Activated CD8-positive, alpha-beta memory T cell treated with anti-CD3 and anti-CD28 coated beads, Interleukin-2, amount 10 ng/mL, durations not matched to agents 7 days and 5 days (primary cell): ENCODE data around the gene ZSWIM9. TPM values are rescaled to one million over a fixed set of nuclear protein-coding genes. Genes with fewer than 3 reads are reported as not detected.
A peak's percentile ranks its signal among the peaks of the same experiment; 100 is the strongest.

Experiments used
- ATAC-seq: fragments of 150-1000 bp; cut with Tn5 transposase; one replicate; pipeline ENCODE4 v1.10.0; 2021; ENCODE audit warnings: moderate library complexity
- CTCF ChIA-PET: fragments of 350-600 bp; sonication (Branson Sonifier 250); formaldehyde crosslinking; loops from one replicate; lab custom pipeline; 2021; ENCODE audit warnings: antibody characterized with exemption; lab: Charles Lee
- DNase-seq: peaks from one replicate; pipeline ENCODE4 v3.0.0-alpha.2; 2020
- H3K27ac Mint-ChIP-seq: one replicate; pipeline ENCODE4 v1.8.0; 2021; ENCODE audit warnings: mild to moderate bottlenecking, mixed read lengths
- H3K27me3 Mint-ChIP-seq: one replicate; pipeline ENCODE4 v1.8.0; 2021; ENCODE audit warnings: mixed read lengths
- H3K36me3 Mint-ChIP-seq: one replicate; pipeline ENCODE4 v1.8.0; 2021; ENCODE audit warnings: mild to moderate bottlenecking, mixed read lengths
- H3K4me1 Mint-ChIP-seq: one replicate; pipeline ENCODE4 v1.8.0; 2021; ENCODE audit warnings: mixed read lengths
- H3K4me3 Mint-ChIP-seq: one replicate; pipeline ENCODE4 v1.8.0; 2021; ENCODE audit warnings: mild to moderate bottlenecking, moderate library complexity, mixed read lengths
- H3K9me3 Mint-ChIP-seq: one replicate; pipeline ENCODE4 v1.8.0; 2022; ENCODE audit warnings: low read depth, mixed read lengths
- total RNA-seq, 2 experiments: library from RNA; stranded (reverse); gene quantifications; one replicate each; pipeline ENCODE4 v1.2.3, GENCODE V29; 2021

Gene ZSWIM9
- total RNA-seq, 2 experiments from 2014 or later, result 12.3 to 13.1 TPM

- no peak for DNase-seq
- Mint-ChIP-seq H3K27me3 (no peaks in the 10 kb centered on the region), H3K36me3 (peaks cover 29% of the 10 kb centered on the region), H3K4me1 (peaks cover 2% of the 10 kb centered on the region), H3K9me3 (no peaks in the 10 kb centered on the region), H3K27ac (no peak overlapping the region), H3K4me3 (no peak overlapping the region)
- ATAC-seq, result no peak
- CTCF ChIA-PET, result interaction anchor here (1.4 to 1.6 kb wide), 3 partner anchors 8 to 44 kb away, joined by 4 read pairs; partner anchors contain the start of gene PLA2G4C
These were observed 21.1 kb upstream of the ZSWIM9 start for GRCh38 chr19:48149430-48149829.

- Mint-ChIP-seq H3K36me3 (peaks cover 34% of the 10 kb centered on the region), H3K27me3 (no peaks in the 10 kb centered on the region), H3K4me1 (peaks cover 2% of the 10 kb centered on the region), H3K9me3 (no peaks in the 10 kb centered on the region), H3K27ac (peak overlapping the region; percentile 49), H3K4me3 (no peak overlapping the region)
- peak; percentile 69 for DNase-seq
- peak; percentile 67 for ATAC-seq
- CTCF ChIA-PET, result interaction anchor here (0.7 to 5.3 kb wide), 10 partner anchors 11 to 190 kb away, joined by 3 to 37 read pairs (median 4); partner anchors contain the start of genes LIG1, PLA2G4C and ZSWIM9
These were observed 17.9 kb upstream of the ZSWIM9 start for GRCh38 chr19:48152551-48152950.

GRCh38 chr19:48154003-48154402, 16.5 kb upstream of the ZSWIM9 start:
- no peak for ATAC-seq
- no peak overlapping the region for H3K4me3 Mint-ChIP-seq
- no peak overlapping the region for H3K27ac Mint-ChIP-seq
- CTCF ChIA-PET, result interaction anchor here (1.2 to 5.3 kb wide), 3 partner anchors 9 to 191 kb away, joined by 6 to 37 read pairs (median 17); partner anchors contain the start of gene PLA2G4C
- H3K4me1 Mint-ChIP-seq, result peaks cover 2% of the 10 kb centered on the region
- H3K27me3 Mint-ChIP-seq, result no peaks in the 10 kb centered on the region
- no peaks in the 10 kb centered on the region for H3K9me3 Mint-ChIP-seq
- peaks cover 44% of the 10 kb centered on the region for H3K36me3 Mint-ChIP-seq
- no peak for DNase-seq

GRCh38 chr19:48158210-48158790, 12.2 kb upstream of the ZSWIM9 start:
- CTCF ChIA-PET, result no interaction called here
- no peaks in the 10 kb centered on the region for H3K4me1 Mint-ChIP-seq

GRCh38 chr19:48168689-48169088, 1.8 kb upstream of the ZSWIM9 start:
- H3K9me3 Mint-ChIP-seq, result no peaks in the 10 kb centered on the region
- H3K27me3 Mint-ChIP-seq, result no peaks in the 10 kb centered on the region
- peaks cover 43% of the 10 kb centered on the region for H3K4me1 Mint-ChIP-seq
- H3K27ac Mint-ChIP-seq, result peak overlapping the region; percentile 80
- DNase-seq (no peak), ATAC-seq (no peak)
- H3K4me3 Mint-ChIP-seq, result peak overlapping the region; percentile 91
- H3K36me3 Mint-ChIP-seq, result peaks cover 24% of the 10 kb centered on the region
- CTCF ChIA-PET, result interaction anchor here (1.2 to 1.3 kb wide), 2 partner anchors 58 to 62 kb away, joined by 3 to 4 read pairs; partner anchors contain the start of gene PLA2G4C

More at GRCh38 chr19:48158210-48158790, 12.2 kb upstream of the ZSWIM9 start:
- ATAC-seq (no peak), DNase-seq (no peak)
- Mint-ChIP-seq H3K36me3 (peaks cover 47% of the 10 kb centered on the region), H3K27ac (no peak overlapping the region), H3K27me3 (no peaks in the 10 kb centered on the region), H3K9me3 (no peaks in the 10 kb centered on the region), H3K4me3 (no peak overlapping the region)

GRCh38 chr19:48169578-48169938, 922 bp upstream of the ZSWIM9 start:
- H3K27me3 Mint-ChIP-seq, result no peaks in the 10 kb centered on the region
- CTCF ChIA-PET, result interaction anchor here (1.1 to 1.3 kb wide), 4 partner anchors 17 to 63 kb away, joined by 3 to 5 read pairs (median 4); partner anchors contain the start of gene PLA2G4C
- peak overlapping the region; percentile 97 for H3K27ac Mint-ChIP-seq
- peaks cover 24% of the 10 kb centered on the region for H3K36me3 Mint-ChIP-seq
- DNase-seq (peak; percentile 93), ATAC-seq (peak; percentile 18)
- no peaks in the 10 kb centered on the region for H3K9me3 Mint-ChIP-seq
- H3K4me3 Mint-ChIP-seq, result peak overlapping the region; percentile 91
- H3K4me1 Mint-ChIP-seq, result peaks cover 46% of the 10 kb centered on the region

GRCh38 chr19:48170817-48171347, 402 bp downstream of the ZSWIM9 start:
- Mint-ChIP-seq H3K4me1 (peaks cover 47% of the 10 kb centered on the region), H3K4me3 (peak overlapping the region; percentile 91)
- CTCF ChIA-PET, result interaction anchor here (0.7 to 1.3 kb wide), 5 partner anchors 11 to 220 kb away, joined by 3 to 4 read pairs (median 3); partner anchors contain the start of gene KDELR1

GRCh38 chr19:48171710-48172109, 1.2 kb downstream of the ZSWIM9 start:
- Mint-ChIP-seq H3K27me3 (no peaks in the 10 kb centered on the region), H3K9me3 (no peaks in the 10 kb centered on the region), H3K4me3 (no peak overlapping the region), H3K36me3 (peaks cover 28% of the 10 kb centered on the region), H3K4me1 (peaks cover 45% of the 10 kb centered on the region), H3K27ac (no peak overlapping the region)
- CTCF ChIA-PET, result interaction anchor here (1.3 kb wide), 1 partner anchor 25 kb away, joined by 3 read pairs; no protein-coding TSS in a partner anchor
- no peak for ATAC-seq
- DNase-seq, result no peak

More at GRCh38 chr19:48170817-48171347, 402 bp downstream of the ZSWIM9 start:
- peaks cover 24% of the 10 kb centered on the region for H3K36me3 Mint-ChIP-seq
- ATAC-seq, result no peak
- no peak for DNase-seq
- no peaks in the 10 kb centered on the region for H3K27me3 Mint-ChIP-seq
- no peaks in the 10 kb centered on the region for H3K9me3 Mint-ChIP-seq
- H3K27ac Mint-ChIP-seq, result peak overlapping the region; percentile 97

- Mint-ChIP-seq H3K36me3 (peaks cover 38% of the 10 kb centered on the region), H3K4me3 (no peak overlapping the region), H3K4me1 (peaks cover 26% of the 10 kb centered on the region), H3K27ac (peak overlapping the region; percentile 1), H3K27me3 (no peaks in the 10 kb centered on the region), H3K9me3 (no peaks in the 10 kb centered on the region)
- DNase-seq (no peak), ATAC-seq (no peak)
- CTCF ChIA-PET, result no interaction called here
These were observed 4.1 kb downstream of the ZSWIM9 start for GRCh38 chr19:48174445-48175030.

- H3K27ac Mint-ChIP-seq, result no peak overlapping the region
- peaks cover 46% of the 10 kb centered on the region for H3K36me3 Mint-ChIP-seq
- DNase-seq (no peak), ATAC-seq (no peak)
- no peak overlapping the region for H3K4me3 Mint-ChIP-seq
- no peaks in the 10 kb centered on the region for H3K9me3 Mint-ChIP-seq
- H3K4me1 Mint-ChIP-seq, result peaks cover 25% of the 10 kb centered on the region
- H3K27me3 Mint-ChIP-seq, result no peaks in the 10 kb centered on the region
- CTCF ChIA-PET, result no interaction called here
These were observed 5.1 kb downstream of the ZSWIM9 start for GRCh38 chr19:48175578-48175977.

GRCh38 chr19:48176226-48176625, 5.7 kb downstream of the ZSWIM9 start:
- Mint-ChIP-seq H3K4me3 (no peak overlapping the region), H3K36me3 (peaks cover 47% of the 10 kb centered on the region), H3K27me3 (no peaks in the 10 kb centered on the region), H3K4me1 (peaks cover 20% of the 10 kb centered on the region), H3K27ac (no peak overlapping the region), H3K9me3 (peaks cover 2% of the 10 kb centered on the region)
- no peak for ATAC-seq
- CTCF ChIA-PET, result no interaction called here
- DNase-seq, result no peak

GRCh38 chr19:48181505-48181904, 11.0 kb downstream of the ZSWIM9 start:
- DNase-seq (no peak), ATAC-seq (no peak)
- peaks cover 3% of the 10 kb centered on the region for H3K4me1 Mint-ChIP-seq
- CTCF ChIA-PET, result no interaction called here
- H3K4me3 Mint-ChIP-seq, result no peak overlapping the region
- H3K27ac Mint-ChIP-seq, result no peak overlapping the region
- peaks cover 10% of the 10 kb centered on the region for H3K9me3 Mint-ChIP-seq
- H3K27me3 Mint-ChIP-seq, result no peaks in the 10 kb centered on the region
- peaks cover 42% of the 10 kb centered on the region for H3K36me3 Mint-ChIP-seq

- CTCF ChIA-PET, result no interaction called here
- H3K4me1 Mint-ChIP-seq, result no peaks in the 10 kb centered on the region
- H3K9me3 Mint-ChIP-seq, result peaks cover 10% of the 10 kb centered on the region
- H3K4me3 Mint-ChIP-seq, result no peak overlapping the region
- peaks cover 37% of the 10 kb centered on the region for H3K36me3 Mint-ChIP-seq
- ATAC-seq (no peak), DNase-seq (no peak)
- no peaks in the 10 kb centered on the region for H3K27me3 Mint-ChIP-seq
- H3K27ac Mint-ChIP-seq, result no peak overlapping the region
These were observed 12.0 kb downstream of the ZSWIM9 start for GRCh38 chr19:48182434-48182833.
